GM19372 (cell line): ENCODE results near the gene GRK3.
A peak's percentile ranks its signal among the peaks of the same experiment; 100 is the strongest.
"Not testable (repeated sequence)": the region's sequence is repeated elsewhere in the genome, so short reads cannot be mapped to it uniquely, and the experiment has no call there.

ENCODE experiments used
- ATAC-seq: cut with Tn5 transposase; IDR thresholded peaks from one replicate; pipeline ENCODE4 v1.9.1; 2021; ENCODE audit warnings: mild to moderate bottlenecking, low read depth, moderate library complexity; ENCODE audit not compliant: unreplicated experiment

GRK3 gene

GRCh38 chr22:25564320-25564978 lies at the start of gene GRK3:
TSS of gene GRK3 (plus strand) at chr22:25564675. CDS start at chr22:25565041, 366 bp downstream.
- ATAC-seq, result peak; percentile 38

- ATAC-seq, result no peak
These were observed 46.3 kb upstream of the GRK3 start for GRCh38 chr22:25518000-25518663.

- ATAC-seq, result no peak
These were observed 39.1 kb upstream of the GRK3 start for GRCh38 chr22:25525376-25525775.

DNA sequence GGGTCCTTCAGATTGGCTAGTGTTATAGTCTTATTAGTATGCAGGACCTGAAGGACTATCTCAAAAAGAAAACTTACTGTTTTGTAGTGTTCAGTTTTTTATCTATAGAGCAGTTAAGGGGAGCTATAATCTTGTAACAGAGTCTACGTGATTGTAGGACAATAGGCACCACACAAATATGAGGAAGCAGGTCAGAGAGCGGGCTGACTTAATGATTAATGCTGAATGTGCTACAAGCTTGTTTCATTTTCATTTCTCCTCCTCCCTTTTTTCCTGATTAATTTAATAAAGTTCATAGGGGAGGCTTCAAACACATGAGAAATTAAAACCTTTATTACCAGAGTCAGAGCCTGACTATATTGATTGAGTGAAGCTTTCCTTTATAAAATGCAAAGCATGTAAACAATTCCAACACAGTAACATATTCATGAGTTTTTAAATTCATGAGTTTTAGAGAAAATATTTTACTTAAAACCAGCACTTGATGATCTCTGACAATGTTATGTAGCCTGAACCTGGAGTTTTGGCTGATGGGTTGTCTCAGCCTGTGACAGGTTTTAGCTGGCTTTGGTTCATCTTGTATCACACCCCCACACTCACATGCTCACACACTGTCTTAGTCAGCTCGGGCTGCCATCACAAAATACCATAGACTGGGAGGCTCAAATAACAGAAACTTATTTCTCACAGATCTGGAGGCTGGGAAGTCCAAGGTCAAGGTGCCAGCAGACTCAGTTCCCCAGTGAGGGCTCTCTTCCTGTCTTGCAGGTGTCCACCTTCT lies 38.5 kb upstream of the GRK3 start:
- ATAC-seq, result not testable (repeated sequence)

GRCh38 chr22:25527016-25527415 lies 37.5 kb upstream of the GRK3 start:
- ATAC-seq, result not testable (repeated sequence)

DNA sequence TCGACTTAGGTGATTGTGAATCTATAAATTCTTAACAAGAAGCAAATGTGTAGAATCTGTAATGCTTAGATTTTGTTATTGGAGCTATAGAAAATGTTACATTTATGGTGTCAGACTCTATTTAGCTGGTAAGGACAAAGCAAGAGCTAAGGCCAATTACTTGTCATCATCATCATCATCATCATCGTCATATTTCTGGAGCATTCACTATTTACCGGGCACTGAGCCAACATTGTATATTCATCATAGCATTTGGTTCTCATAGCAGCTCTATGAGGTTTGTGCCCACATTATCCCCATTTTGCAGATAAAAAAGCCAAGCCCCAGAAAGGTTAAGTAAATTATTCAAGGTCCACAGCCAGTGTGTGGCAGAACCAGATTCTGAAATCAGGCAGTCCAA lies 36.4 kb upstream of the GRK3 start:
- not testable (repeated sequence) for ATAC-seq

- ATAC-seq, result not testable (repeated sequence)
These were observed 35.4 kb upstream of the GRK3 start for GRCh38 chr22:25529059-25529458.

DNA sequence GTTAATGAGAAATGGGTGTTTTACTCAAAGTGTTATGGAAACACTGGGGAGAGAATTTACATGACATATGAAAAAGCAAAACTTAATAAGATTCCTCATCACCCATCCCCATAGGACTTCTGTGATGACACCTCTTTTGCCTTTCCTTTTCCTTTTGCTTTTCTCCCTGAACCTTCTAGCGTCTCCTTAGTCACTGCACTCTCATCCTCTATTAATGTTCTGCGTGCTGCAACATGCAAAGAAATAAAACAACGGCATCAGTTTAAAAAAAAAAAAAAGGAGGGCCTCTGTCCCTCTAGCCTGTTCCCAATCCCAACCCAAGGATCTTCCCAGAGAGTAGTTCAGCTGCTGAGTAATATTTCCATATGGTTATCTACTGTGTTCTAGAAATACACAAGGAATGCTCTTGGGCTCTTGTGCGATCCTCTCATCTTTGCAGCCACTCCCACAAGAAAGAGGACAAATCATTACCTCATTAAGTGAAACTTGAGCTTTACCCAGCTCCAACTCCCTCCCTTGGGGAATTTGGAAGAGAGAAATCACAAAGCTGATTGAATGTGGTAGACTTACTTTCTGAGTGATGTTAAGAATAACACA lies 34.8 kb upstream of the GRK3 start:
- not testable (repeated sequence) for ATAC-seq

DNA sequence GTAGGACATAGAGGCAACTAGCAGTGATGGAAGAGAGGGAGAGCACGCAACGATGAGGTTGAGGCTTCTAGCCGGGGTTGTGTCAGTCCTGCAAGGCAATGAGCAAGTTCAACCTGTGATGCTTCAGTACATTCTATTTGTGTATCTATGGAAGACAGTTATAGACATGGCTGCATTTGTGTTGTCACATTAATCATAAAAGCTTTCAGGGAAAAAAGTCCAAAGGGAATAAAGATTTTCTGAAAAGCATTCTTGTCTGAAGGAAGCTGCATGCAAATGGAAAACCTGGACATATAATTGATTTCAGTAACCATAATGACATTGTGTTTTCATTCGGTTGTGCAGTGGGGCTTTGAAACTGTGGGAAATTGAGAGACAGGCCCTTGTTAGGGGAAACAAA lies 32.8 kb upstream of the GRK3 start:
- not testable (repeated sequence) for ATAC-seq

- ATAC-seq, result no peak
These were observed 29.8 kb upstream of the GRK3 start for GRCh38 chr22:25534724-25535123.

- no peak for ATAC-seq
These were observed 27.9 kb upstream of the GRK3 start for GRCh38 chr22:25536589-25536988.

DNA sequence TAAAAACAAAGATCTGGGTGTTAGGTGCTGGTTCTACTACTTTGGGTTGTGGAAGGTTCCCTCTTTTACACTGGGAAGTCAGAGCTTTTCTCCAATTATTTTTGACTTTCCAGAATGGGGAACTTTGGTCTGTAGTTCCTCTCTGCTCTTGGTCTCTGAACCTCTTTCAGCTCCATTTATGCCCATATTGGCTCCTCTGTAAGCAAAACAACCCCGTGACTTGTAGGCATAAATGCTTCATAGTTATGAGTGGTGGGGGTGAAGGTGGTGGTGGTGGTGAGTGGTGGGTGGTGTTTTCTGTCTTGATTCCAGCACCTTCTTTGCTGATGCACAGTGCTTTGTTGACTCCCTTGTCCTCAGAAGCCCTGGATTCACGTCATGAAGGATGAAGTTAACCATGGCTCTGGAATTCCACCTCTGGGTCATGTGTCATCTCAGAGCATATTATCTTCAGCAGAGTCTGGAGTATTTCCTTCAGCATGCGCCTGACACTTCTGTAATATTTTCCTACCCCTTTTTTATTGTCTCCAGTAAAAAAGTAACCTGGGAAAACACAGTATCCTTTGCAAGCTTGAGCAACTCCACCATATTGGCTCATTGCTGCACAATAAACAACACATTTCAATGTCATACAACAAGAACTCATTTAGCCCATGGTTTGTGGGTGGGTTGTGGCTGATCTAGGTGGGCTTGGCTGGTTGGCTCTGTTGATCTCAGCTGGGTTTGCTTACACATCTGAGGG lies 24.1 kb upstream of the GRK3 start:
- no peak for ATAC-seq

- no peak for ATAC-seq
These were observed 23.4 kb upstream of the GRK3 start for GRCh38 chr22:25540908-25541660.

- ATAC-seq, result no peak
These were observed 22.3 kb upstream of the GRK3 start for GRCh38 chr22:25542191-25542590.

DNA sequence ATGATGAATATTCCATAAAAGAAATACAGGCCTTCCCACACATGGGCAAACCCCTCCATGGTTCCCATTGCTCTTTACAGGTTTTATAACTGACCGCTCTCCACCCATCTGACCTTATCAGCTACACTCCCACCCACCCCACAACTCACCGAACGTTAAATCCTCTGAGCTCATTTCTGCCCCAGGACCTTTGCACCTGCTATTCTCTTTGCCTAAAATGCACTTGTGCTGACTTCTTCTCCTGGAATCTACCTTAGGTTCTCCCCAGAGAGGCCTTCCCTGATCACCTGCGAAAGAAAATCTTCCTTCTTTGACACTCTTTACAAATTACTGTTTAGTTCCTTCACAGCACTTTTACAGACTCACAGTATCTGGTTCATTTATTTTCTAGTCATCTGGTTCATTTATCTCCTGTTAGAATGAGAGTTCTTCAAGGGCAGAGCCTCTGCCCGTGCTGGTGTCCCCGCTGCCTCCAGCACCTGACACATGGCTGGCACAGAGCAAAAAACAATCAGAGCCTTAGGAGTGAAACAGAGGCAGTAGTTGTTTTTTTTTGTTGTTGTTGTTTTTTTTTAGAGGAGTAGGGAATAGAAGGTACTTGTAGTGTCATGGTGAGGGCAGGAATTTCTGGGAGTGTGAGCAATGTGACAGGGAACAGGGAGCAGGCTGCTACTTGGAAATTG lies 21.6 kb upstream of the GRK3 start:
- ATAC-seq, result no peak

DNA sequence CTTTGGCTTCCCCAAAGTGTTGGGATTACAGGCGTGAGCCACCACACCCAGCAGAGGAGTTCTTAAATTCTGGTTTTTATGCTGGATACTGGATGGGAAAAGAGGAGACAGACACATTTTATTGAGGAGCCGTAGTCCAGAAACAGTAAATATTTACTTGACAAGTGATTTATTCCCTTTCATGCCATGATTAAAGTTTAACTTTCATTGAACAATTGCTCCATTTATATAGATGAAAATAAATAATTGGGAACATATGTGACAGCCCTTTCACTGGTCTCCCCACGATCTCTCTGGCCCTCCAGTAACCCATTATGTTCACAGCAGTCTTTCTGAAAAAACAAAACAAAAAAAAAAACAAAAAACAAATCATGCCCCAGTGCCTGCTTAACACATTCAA lies 19.3 kb upstream of the GRK3 start:
- no peak for ATAC-seq

GRCh38 chr22:25545672-25546071 lies 18.8 kb upstream of the GRK3 start:
- ATAC-seq, result no peak

DNA sequence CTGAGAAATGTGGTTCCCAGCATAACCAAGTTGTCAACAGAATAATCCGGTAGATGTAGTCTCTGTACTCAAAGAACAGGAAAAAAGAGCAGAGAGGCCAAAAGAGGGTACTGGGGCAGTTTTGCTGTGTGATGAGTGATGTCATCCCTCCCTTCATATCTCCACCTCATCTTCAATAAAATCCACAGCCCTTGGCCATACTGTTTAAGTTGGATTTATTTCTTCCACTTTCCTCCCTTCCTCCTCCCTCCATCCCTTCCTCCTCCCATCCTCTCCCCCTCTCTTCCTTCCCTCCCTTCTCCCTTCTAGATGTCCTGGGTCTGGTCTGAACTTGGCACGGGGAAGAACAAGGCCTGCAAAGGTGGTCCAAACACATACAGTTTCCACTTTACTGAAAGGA lies 18.2 kb upstream of the GRK3 start:
- ATAC-seq, result no peak

GRCh38 chr22:25546751-25547150 lies 17.7 kb upstream of the GRK3 start:
- ATAC-seq, result no peak
